ENCODE results near the gene PAIP2B.

The PAIP2B gene

GRCh38 chr2:71212336-71212735, 14.6 kb downstream of the PAIP2B start:
- no peak overlapping the region for H3K9ac ChIP-seq (ENCODE audit: low read depth, low read length, poor library complexity, severe bottlenecking)
- TF ChIP-seq CTCF (conservative IDR thresholded peaks at IDR 0.05; ENCODE audit: low read length): no peak
- TF ChIP-seq EZH2phosphoT487 (IDR thresholded peaks at IDR 0.05; ENCODE audit: borderline replicate concordance): no peak
- H3K27me3 ChIP-seq (ENCODE audit: insufficient read depth, low read length, poor library complexity, severe bottlenecking): no peaks in the 10 kb centered on the region
- H3F3A ChIP-seq (ENCODE audit: low read depth): no peaks in the 10 kb centered on the region
- no peaks in the 10 kb centered on the region for H3K9me2 ChIP-seq (replicated peaks; ENCODE audit: low read depth, low read length)
- no peaks in the 10 kb centered on the region for H3K4me1 ChIP-seq (ENCODE audit: insufficient read depth, low read length, poor library complexity, severe bottlenecking)
- no peak overlapping the region for H3K4me2 ChIP-seq (ENCODE audit: low read depth, low read length, poor library complexity, severe bottlenecking)
- H3K9me3 ChIP-seq (ENCODE audit: insufficient read depth, low read depth, low read length): no peaks in the 10 kb centered on the region
- H4K20me1 ChIP-seq (ENCODE audit: insufficient read depth, low read length, poor library complexity, severe bottlenecking): no peaks in the 10 kb centered on the region
- H3K79me2 ChIP-seq (ENCODE audit: insufficient read depth, low read length): no peaks in the 10 kb centered on the region
- no peak overlapping the region for H2AFZ ChIP-seq (ENCODE audit: low read length)
- no peak overlapping the region for H3K4me3 ChIP-seq (ENCODE audit: low read length, poor library complexity, severe bottlenecking)
- H3K36me3 ChIP-seq (ENCODE audit: insufficient read depth, low read length): no peaks in the 10 kb centered on the region

- H3K9me3 ChIP-seq (ENCODE audit: insufficient read depth, low read depth, low read length): no peaks in the 10 kb centered on the region
- H3K9me2 ChIP-seq (replicated peaks; ENCODE audit: low read depth, low read length): no peaks in the 10 kb centered on the region
- H3K4me2 ChIP-seq (ENCODE audit: low read depth, low read length, poor library complexity, severe bottlenecking): no peak overlapping the region
- H3K9ac ChIP-seq (ENCODE audit: low read depth, low read length, poor library complexity, severe bottlenecking): no peak overlapping the region
- H3K27me3 ChIP-seq (ENCODE audit: insufficient read depth, low read length, poor library complexity, severe bottlenecking): no peaks in the 10 kb centered on the region
- H3K79me2 ChIP-seq (ENCODE audit: insufficient read depth, low read length): no peaks in the 10 kb centered on the region
- no peak for TF ChIP-seq CTCF (conservative IDR thresholded peaks at IDR 0.05; ENCODE audit: low read length)
- TF ChIP-seq EZH2phosphoT487 (IDR thresholded peaks at IDR 0.05; ENCODE audit: borderline replicate concordance): no peak
- no peak overlapping the region for H2AFZ ChIP-seq (ENCODE audit: low read length)
- H3F3A ChIP-seq (ENCODE audit: low read depth): no peaks in the 10 kb centered on the region
- no peak overlapping the region for H3K4me3 ChIP-seq (ENCODE audit: low read length, poor library complexity, severe bottlenecking)
- H4K20me1 ChIP-seq (ENCODE audit: insufficient read depth, low read length, poor library complexity, severe bottlenecking): no peaks in the 10 kb centered on the region
- no peaks in the 10 kb centered on the region for H3K36me3 ChIP-seq (ENCODE audit: insufficient read depth, low read length)
- H3K4me1 ChIP-seq (ENCODE audit: insufficient read depth, low read length, poor library complexity, severe bottlenecking): no peaks in the 10 kb centered on the region
Measured at GRCh38 chr2:71210292-71210691, 16.6 kb downstream of the PAIP2B start.

GRCh38 chr2:71208756-71209155, 18.1 kb downstream of the PAIP2B start:
- no peak overlapping the region for H3K4me2 ChIP-seq (ENCODE audit: low read depth, low read length, poor library complexity, severe bottlenecking)
- H4K20me1 ChIP-seq (ENCODE audit: insufficient read depth, low read length, poor library complexity, severe bottlenecking): no peaks in the 10 kb centered on the region
- H3K4me1 ChIP-seq (ENCODE audit: insufficient read depth, low read length, poor library complexity, severe bottlenecking): no peaks in the 10 kb centered on the region
- no peaks in the 10 kb centered on the region for H3K27me3 ChIP-seq (ENCODE audit: insufficient read depth, low read length, poor library complexity, severe bottlenecking)
- no peaks in the 10 kb centered on the region for H3K9me2 ChIP-seq (replicated peaks; ENCODE audit: low read depth, low read length)
- no peak overlapping the region for H3K9ac ChIP-seq (ENCODE audit: low read depth, low read length, poor library complexity, severe bottlenecking)
- TF ChIP-seq CTCF (conservative IDR thresholded peaks at IDR 0.05; ENCODE audit: low read length): no peak
- no peak for TF ChIP-seq EZH2phosphoT487 (IDR thresholded peaks at IDR 0.05; ENCODE audit: borderline replicate concordance)
- H3K9me3 ChIP-seq (ENCODE audit: insufficient read depth, low read depth, low read length): no peaks in the 10 kb centered on the region
- no peak overlapping the region for H2AFZ ChIP-seq (ENCODE audit: low read length)
- no peaks in the 10 kb centered on the region for H3K36me3 ChIP-seq (ENCODE audit: insufficient read depth, low read length)
- H3F3A ChIP-seq (ENCODE audit: low read depth): no peaks in the 10 kb centered on the region
- no peaks in the 10 kb centered on the region for H3K79me2 ChIP-seq (ENCODE audit: insufficient read depth, low read length)
- no peak overlapping the region for H3K4me3 ChIP-seq (ENCODE audit: low read length, poor library complexity, severe bottlenecking)
